ENCODE measurements around the gene RTTN.

DNA sequence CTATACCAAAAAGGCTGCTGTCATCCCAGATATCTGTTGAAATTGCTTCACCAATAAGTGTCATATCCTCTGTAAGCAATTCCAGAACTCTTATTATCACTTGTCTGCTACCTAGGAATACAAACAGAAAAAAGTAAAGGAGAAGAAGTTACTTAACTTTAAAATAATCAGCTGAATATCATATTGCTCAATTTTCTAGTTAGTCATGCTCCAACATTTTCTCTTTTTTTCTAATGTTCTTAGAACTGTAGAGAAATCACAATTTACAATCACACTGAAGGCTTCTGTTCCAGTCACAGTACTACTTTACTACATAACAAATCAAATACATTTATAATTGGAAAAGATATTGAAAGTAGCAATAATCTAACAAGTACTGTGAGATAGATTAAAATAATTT lies 17.4 kb downstream of the RTTN start:
- TF ChIP-seq POLR2A (IDR thresholded peaks at IDR 0.05), result no peak
- TF ChIP-seq, protein P1, sequence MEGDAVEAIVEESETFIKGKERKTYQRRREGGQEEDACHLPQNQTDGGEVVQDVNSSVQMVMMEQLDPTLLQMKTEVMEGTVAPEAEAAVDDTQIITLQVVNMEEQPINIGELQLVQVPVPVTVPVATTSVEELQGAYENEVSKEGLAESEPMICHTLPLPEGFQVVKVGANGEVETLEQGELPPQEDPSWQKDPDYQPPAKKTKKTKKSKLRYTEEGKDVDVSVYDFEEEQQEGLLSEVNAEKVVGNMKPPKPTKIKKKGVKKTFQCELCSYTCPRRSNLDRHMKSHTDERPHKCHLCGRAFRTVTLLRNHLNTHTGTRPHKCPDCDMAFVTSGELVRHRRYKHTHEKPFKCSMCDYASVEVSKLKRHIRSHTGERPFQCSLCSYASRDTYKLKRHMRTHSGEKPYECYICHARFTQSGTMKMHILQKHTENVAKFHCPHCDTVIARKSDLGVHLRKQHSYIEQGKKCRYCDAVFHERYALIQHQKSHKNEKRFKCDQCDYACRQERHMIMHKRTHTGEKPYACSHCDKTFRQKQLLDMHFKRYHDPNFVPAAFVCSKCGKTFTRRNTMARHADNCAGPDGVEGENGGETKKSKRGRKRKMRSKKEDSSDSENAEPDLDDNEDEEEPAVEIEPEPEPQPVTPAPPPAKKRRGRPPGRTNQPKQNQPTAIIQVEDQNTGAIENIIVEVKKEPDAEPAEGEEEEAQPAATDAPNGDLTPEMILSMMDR (IDR thresholded peaks at IDR 0.05), result no peak

All from uterus (tissue), 2 donors.